ENCODE data around the gene CENPO.

The CENPO gene

DNA sequence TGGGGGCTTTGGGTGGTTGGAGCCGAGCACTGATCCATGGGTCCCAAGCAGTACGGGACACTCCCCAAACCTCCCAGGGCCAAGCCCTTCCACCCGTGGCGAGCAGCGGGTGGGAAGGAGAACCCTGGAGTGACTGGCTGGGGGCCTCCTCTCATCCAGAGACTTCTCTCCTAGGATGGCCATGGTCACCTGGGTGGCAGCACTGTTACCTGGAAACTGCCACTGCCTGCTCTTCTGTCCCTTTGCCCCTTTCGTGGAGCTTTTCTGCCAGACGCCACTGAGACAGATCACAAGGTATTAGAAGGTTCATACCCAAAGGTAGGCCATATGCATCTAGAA lies 26.9 kb downstream of the CENPO start:
- in situ Hi-C loops (cut with MboI; ENCODE audit: low pct_unique_long_range_greater_than_20kb, low sequenced_read_pairs, unreplicated experiment), result loop anchor here (10.0 kb wide), 1 partner anchor 405 kb away; no protein-coding TSS in a partner anchor
- no peak for TF ChIP-seq CTCF (IDR thresholded peaks at IDR 0.05; ENCODE audit: extremely low read depth, insufficient read depth, missing control alignments)
- DNase-seq (ENCODE audit: low spot score), result no peak

DNA sequence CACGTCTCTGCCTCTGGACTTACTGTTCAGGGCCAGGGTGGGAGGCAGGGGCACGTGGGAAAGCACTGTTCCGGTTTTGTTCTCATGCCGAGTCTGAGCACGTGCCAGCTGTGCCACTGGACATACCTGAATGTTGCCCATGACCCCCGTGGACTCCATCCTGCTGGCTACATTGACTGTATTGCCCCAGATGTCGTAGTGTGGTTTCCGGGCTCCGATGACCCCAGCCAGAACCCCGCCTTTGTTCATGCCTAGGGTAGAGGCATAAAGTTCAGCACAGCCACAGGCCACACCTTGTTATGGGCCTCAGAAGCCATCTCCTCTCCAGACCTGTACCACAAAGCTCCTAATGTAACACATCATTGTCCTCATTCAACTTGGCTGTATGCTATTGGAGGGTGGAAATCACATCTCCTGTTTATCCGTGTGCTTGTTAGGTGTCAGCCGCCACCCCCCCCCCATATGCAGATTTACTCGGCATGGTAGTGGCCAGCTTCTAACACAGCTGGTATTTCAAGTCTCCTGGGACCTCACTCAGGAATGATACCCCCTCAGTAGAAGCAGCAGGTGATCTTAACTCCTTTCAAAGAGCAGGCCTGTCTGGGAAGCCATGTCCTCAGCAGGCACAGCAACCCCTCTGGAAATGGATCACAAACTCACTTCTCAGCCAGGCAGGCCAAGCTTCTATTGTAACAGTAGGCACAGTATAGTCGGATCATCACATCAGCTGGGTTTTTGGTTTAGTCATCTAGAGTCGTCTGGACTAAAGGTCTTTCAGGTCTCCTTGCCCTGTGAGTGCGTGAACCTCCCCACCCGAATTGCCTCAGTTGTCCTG lies 27.6 kb downstream of the CENPO start:
- no peak for TF ChIP-seq CTCF (IDR thresholded peaks at IDR 0.05; ENCODE audit: extremely low read depth, insufficient read depth, missing control alignments)
- DNase-seq (ENCODE audit: low spot score), result no peak
- in situ Hi-C loops (cut with MboI; ENCODE audit: low pct_unique_long_range_greater_than_20kb, low sequenced_read_pairs, unreplicated experiment), result loop anchor here (10.0 kb wide), 1 partner anchor 406 kb away; no protein-coding TSS in a partner anchor

GRCh38 chr2:24821433-24821891 lies 28.2 kb downstream of the CENPO start:
- in situ Hi-C loops (cut with MboI; ENCODE audit: low pct_unique_long_range_greater_than_20kb, low sequenced_read_pairs, unreplicated experiment), result loop anchor here (10.0 kb wide), 1 partner anchor 407 kb away; no protein-coding TSS in a partner anchor
- TF ChIP-seq CTCF (IDR thresholded peaks at IDR 0.05; ENCODE audit: extremely low read depth, insufficient read depth, missing control alignments), result no peak
- DNase-seq (ENCODE audit: low spot score), result no peak

DNA sequence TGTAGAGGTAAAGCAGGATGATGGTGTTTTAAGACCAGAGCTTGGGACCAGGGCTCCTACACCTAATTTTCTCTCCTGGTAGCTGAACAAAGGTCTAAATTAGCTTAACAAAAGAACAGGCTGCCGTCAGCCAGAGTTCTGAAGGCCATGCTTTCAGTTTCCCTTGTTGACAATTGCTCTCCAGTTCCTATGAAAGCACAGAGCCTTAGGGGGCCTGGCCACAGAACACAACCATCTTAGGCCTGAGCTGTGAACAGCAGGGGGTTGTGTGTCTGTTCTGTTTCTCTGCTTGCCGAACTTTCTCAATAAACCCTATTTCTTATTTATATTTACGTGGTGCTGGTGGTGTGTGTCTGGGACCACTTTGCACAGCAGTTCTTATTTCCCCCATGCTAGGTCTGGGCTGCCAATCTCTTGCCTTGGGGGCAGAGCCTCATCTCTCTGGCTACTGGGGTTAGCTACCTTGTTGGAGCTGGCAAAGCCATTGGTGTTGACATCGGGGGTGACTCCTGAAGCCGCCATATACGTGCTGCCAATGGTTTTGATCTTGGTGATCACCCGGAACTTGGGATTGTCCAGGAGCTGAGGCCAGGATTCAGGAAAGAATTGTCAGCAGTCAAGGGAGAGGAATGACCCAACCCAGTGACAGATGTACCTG lies 29.0 kb downstream of the CENPO start:
- no peak for TF ChIP-seq CTCF (IDR thresholded peaks at IDR 0.05; ENCODE audit: extremely low read depth, insufficient read depth, missing control alignments)
- in situ Hi-C loops (cut with MboI; ENCODE audit: low pct_unique_long_range_greater_than_20kb, low sequenced_read_pairs, unreplicated experiment), result loop anchor here (10.0 kb wide), 1 partner anchor 407 kb away; no protein-coding TSS in a partner anchor
- no peak for DNase-seq (ENCODE audit: low spot score)

GRCh38 chr2:24824071-24824588 lies 30.9 kb downstream of the CENPO start:
- in situ Hi-C loops (cut with MboI; ENCODE audit: low pct_unique_long_range_greater_than_20kb, low sequenced_read_pairs, unreplicated experiment), result loop anchor here (10.0 kb wide), 1 partner anchor 409 kb away; no protein-coding TSS in a partner anchor
- DNase-seq (ENCODE audit: low spot score), result no peak
- TF ChIP-seq CTCF (IDR thresholded peaks at IDR 0.05; ENCODE audit: extremely low read depth, insufficient read depth, missing control alignments), result no peak
